ENCODE results near the gene GGTLC2. TPM values are rescaled to one million over a fixed set of nuclear protein-coding genes. Genes with fewer than 3 reads are reported as not detected.
A peak's percentile ranks its signal among the peaks of the same experiment; 100 is the strongest.
"Not testable (repeated sequence)": the region's sequence is repeated elsewhere in the genome, so short reads cannot be mapped to it uniquely, and the experiment has no call there.

The GGTLC2 gene
- total RNA-seq, 4 donors from 2014 or later, result not detected

DNA sequence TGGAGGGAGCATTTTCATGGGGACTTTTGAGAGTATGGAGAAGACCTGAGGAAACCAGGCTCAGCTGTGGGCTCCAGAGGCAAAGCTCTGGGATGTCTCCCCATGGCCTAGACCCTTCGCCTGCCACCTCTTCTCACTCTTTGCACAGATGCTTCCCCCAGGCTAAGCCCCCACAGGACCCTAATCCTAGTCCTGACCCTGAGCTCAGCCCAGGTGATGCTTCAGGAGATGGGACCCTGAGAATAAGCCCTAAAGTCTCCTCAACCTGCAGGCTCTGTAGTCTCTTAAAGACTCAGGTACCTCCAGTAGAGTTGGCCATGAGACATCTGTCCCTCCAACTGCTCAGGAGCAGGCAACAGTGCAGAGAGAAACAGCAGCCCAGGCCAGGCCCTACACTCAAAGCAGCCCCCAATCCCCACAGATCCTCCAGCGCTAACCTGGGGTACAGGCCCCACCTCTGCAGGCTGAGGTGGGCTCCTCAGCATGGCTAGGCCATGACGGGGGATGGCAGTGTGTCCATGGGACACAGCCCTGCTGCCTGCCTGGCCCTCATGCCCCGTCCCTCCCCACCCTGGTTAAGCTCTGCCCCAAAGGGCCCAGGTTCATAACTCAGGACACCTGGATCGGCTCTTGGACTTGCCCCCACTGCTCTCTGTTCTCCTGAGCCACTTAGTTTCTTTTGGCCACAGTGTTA lies 39.4 kb downstream of the GGTLC2 start:
- no peak overlapping the region for H3K4me3 ChIP-seq
- TF ChIP-seq EP300 (IDR thresholded peaks at IDR 0.05) (no peak), POLR2A (IDR thresholded peaks at IDR 0.05) (no peak), POLR2AphosphoS5 (IDR thresholded peaks at IDR 0.05) (no peak)
- TF ChIP-seq, protein P1, sequence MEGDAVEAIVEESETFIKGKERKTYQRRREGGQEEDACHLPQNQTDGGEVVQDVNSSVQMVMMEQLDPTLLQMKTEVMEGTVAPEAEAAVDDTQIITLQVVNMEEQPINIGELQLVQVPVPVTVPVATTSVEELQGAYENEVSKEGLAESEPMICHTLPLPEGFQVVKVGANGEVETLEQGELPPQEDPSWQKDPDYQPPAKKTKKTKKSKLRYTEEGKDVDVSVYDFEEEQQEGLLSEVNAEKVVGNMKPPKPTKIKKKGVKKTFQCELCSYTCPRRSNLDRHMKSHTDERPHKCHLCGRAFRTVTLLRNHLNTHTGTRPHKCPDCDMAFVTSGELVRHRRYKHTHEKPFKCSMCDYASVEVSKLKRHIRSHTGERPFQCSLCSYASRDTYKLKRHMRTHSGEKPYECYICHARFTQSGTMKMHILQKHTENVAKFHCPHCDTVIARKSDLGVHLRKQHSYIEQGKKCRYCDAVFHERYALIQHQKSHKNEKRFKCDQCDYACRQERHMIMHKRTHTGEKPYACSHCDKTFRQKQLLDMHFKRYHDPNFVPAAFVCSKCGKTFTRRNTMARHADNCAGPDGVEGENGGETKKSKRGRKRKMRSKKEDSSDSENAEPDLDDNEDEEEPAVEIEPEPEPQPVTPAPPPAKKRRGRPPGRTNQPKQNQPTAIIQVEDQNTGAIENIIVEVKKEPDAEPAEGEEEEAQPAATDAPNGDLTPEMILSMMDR (IDR thresholded peaks at IDR 0.05), result no peak
- H3K9me3 ChIP-seq, result no peaks in the 10 kb centered on the region
- H3K27me3 ChIP-seq, result peaks cover 5% of the 10 kb centered on the region
- 90% methylated on average over 3 of the region's 5 CpGs for WGBS
- no peaks in the 10 kb centered on the region for H3K36me3 ChIP-seq
- H3K4me1 ChIP-seq, result no peaks in the 10 kb centered on the region
- H3K27ac ChIP-seq, result no peak overlapping the region
- DNase-seq (ENCODE audit: low spot score in 2 of 2), result no peak

DNA sequence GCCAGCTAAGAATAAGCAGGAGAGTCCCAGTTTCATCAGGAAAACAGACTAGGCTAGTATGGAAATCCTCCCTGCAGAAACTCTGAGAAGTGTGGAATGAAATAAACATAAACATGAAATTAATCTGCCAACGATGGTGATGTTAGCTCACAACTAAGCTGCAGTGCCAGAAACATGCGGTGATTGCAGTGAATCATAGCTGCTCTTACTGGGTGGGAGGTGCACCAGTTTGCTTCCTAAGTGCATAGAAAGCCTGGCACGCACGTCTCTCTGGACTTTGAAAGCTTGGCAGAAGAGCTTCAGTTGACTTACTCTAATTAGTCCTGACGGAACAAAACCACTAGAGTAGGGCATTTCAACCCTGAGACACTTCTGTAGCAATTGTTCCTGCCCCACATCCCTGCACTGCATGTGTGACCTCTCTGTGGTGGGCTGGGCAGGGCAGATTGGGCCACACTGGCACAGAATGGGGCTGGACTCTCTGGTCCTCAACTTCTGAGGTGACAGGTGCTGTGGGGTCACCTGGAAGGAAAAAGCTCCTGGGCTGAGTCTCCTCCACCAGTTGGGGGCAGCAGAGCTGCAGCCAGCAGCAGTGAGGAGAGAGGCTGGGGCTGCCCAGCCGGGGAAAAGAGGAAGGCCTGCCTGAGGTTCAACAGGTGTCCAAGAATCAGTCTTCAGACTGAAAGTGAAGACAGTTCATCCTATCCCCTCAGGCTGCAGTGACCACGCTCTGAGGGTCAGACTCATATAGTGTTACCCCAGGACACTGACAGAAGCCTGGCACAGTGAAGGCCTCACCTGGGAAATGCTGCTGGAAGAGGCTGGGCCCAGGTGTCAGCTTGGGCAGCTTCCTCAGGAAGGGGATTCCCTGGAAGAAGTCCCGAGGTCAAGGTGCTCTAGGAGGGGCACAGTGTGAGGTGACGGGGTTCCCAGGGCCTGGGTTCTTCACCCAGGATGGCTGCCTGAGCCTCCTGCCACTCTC lies 40.5 kb downstream of the GGTLC2 start:
- no peaks in the 10 kb centered on the region for H3K36me3 ChIP-seq
- TF ChIP-seq EP300 (IDR thresholded peaks at IDR 0.05) (no peak), POLR2AphosphoS5 (IDR thresholded peaks at IDR 0.05) (no peak), POLR2A (IDR thresholded peaks at IDR 0.05) (no peak)
- TF ChIP-seq, protein P1 (IDR thresholded peaks at IDR 0.05), result no peak
- H3K4me3 ChIP-seq, result no peak overlapping the region
- H3K4me1 ChIP-seq, result no peaks in the 10 kb centered on the region
- DNase-seq (ENCODE audit: low spot score in 2 of 2), result no peak
- peaks cover 3% of the 10 kb centered on the region for H3K27me3 ChIP-seq
- whole genome bisulfite sequencing, result 44% methylated on average over 7 of the region's 9 CpGs
- H3K9me3 ChIP-seq, result no peaks in the 10 kb centered on the region
- H3K27ac ChIP-seq, result no peak overlapping the region

DNA sequence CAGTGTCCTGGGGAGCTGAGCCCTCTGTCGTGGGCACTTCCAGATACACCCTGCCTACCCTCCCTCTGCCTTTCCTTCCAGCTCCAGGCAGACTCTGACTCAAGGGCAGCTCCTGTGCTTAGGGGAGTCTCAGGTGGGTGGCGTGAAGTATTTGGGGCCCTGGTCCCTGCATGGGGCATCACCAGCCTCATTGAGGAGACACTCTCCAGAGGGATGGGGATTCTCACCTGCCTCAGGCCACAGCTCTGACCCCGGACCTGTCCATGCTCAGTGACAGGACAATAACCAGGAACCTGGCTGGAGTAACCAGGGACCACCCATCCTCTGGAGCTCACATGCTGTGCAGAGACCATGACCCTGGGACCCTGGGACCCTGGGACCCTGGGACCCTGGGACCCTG lies 41.2 kb downstream of the GGTLC2 start:
- DNase-seq (ENCODE audit: low spot score in 2 of 2), result no peak
- no peaks in the 10 kb centered on the region for H3K9me3 ChIP-seq
- no peaks in the 10 kb centered on the region for H3K36me3 ChIP-seq
- 100% methylated on average over 1 of the region's 3 CpGs for whole genome bisulfite sequencing
- H3K4me3 ChIP-seq, result no peak overlapping the region
- peaks cover 3% of the 10 kb centered on the region for H3K27me3 ChIP-seq
- no peak for TF ChIP-seq POLR2A (IDR thresholded peaks at IDR 0.05)
- TF ChIP-seq, protein P1 (IDR thresholded peaks at IDR 0.05), result no peak
- no peak for TF ChIP-seq POLR2AphosphoS5 (IDR thresholded peaks at IDR 0.05)
- TF ChIP-seq EP300 (IDR thresholded peaks at IDR 0.05), result no peak
- no peaks in the 10 kb centered on the region for H3K4me1 ChIP-seq
- no peak overlapping the region for H3K27ac ChIP-seq

DNA sequence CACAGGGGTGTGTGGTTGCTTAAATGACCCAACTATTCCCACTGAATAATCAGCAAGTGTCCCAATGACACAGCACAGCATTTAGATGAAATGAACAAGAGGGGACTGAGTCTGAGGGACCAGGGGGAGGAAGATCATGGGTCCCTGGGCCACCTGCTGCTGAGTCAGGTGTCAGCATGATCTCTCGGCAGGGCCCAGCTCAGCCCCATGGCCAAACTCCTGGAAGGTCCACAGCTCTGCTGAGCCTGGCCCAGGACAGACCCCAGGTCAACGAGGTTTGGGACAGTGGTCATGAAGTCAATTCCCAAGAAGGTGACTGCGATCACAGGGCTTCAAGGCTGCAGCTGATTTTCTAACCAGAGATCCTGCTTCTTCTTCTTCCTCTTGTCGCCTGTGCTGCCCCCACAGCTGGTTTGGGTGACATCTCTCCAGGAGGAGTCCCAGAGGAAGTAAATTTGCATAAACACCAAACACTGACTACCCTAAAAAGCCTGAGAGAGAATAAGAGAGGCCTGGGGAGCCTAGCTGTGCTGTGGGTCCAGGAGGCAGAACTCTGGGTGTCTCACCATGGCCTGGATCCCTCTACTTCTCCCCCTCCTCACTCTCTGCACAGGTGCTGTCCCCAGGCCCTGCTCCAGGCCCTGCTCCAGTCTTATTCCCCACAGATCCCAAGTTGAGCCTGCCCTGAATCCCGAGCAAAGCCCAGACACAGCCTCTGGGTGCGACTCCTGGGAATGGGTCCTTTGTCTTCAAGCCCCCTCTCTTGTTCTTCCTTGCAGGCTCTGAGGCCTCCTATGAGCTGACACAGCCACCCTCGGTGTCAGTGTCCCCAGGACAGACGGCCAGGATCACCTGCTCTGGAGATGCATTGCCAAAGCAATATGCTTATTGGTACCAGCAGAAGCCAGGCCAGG lies 42.0 kb downstream of the GGTLC2 start:
- DNase-seq (ENCODE audit: low spot score in 2 of 2); H3K27ac ChIP-seq; H3K27me3 ChIP-seq; H3K4me3 ChIP-seq; H3K4me1 ChIP-seq; H3K9me3 ChIP-seq; H3K36me3 ChIP-seq: not testable (repeated sequence)
- 79% methylated on average over 4 of the region's 8 CpGs for WGBS

DNA sequence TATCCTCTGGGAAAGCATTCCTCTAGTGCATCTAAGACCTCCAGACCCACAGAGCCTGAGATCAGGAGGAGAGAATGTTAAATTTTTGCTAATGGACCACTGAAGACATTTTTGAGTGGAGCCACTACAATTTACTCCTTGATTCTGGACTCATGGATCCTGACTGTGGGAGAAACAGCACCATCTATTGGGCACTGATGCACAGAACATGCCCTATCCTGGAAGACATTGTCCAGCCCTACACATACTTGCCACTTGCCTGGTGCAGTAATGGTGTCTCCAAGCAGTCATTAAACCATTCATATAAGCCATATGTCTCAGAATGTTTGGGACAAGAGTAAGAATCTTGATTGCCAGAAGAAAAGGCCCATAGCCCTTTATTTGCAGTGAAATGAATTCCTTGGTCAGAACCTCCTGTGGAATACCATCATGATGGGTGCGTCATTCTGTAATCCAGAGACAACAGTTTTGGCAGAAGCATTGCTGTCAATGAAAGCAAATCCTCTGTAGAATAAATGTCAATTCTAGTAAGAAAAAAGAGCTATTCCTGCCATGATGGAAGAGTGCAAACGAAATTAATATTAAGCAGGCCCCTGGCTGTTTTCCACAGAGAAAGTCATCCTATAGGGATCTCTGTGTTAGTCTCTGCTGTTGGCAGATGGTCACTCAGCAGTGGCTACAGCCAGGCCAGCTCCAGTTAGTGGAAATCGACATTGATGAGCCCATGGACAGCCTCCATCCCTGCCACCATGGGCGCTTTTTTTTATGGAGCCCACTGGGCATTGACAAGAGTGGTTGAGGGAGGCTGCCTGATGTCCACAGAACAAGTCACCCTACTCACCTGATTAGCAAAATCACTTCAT lies 43.5 kb downstream of the GGTLC2 start:
- WGBS, result 74% methylated on average over 4 of the region's 4 CpGs
- Histone ChIP-seq H3K36me3 (no peaks in the 10 kb centered on the region), H3K27ac (no peak overlapping the region), H3K4me3 (no peak overlapping the region), H3K4me1 (no peaks in the 10 kb centered on the region), H3K27me3 (peaks cover 3% of the 10 kb centered on the region), H3K9me3 (no peaks in the 10 kb centered on the region)
- DNase-seq (ENCODE audit: low spot score in 2 of 2), result no peak
- TF ChIP-seq POLR2AphosphoS5 (IDR thresholded peaks at IDR 0.05) (no peak), POLR2A (IDR thresholded peaks at IDR 0.05) (no peak)
- TF ChIP-seq, protein P1 (IDR thresholded peaks at IDR 0.05), result peak; percentile 21 to 75

All from suprapubic skin (tissue), 4 donors.